NCI-H1048 (cell line): ENCODE measurements around the gene MCF2.
"Not testable (repeated sequence)": the region's sequence is repeated elsewhere in the genome, so short reads cannot be mapped to it uniquely, and the experiment has no call there.

Experiments used
- DNase-seq: peaks from one replicate; lab custom pipeline; 2025; lab: John Stamatoyannopoulos, UW

MCF2 gene, protein sequence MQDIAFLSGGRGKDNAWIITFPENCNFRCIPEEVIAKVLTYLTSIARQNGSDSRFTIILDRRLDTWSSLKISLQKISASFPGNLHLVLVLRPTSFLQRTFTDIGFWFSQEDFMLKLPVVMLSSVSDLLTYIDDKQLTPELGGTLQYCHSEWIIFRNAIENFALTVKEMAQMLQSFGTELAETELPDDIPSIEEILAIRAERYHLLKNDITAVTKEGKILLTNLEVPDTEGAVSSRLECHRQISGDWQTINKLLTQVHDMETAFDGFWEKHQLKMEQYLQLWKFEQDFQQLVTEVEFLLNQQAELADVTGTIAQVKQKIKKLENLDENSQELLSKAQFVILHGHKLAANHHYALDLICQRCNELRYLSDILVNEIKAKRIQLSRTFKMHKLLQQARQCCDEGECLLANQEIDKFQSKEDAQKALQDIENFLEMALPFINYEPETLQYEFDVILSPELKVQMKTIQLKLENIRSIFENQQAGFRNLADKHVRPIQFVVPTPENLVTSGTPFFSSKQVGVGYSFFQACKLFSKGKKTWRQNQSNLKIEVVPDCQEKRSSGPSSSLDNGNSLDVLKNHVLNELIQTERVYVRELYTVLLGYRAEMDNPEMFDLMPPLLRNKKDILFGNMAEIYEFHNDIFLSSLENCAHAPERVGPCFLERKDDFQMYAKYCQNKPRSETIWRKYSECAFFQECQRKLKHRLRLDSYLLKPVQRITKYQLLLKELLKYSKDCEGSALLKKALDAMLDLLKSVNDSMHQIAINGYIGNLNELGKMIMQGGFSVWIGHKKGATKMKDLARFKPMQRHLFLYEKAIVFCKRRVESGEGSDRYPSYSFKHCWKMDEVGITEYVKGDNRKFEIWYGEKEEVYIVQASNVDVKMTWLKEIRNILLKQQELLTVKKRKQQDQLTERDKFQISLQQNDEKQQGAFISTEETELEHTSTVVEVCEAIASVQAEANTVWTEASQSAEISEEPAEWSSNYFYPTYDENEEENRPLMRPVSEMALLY

GRCh38 chrX:139708067-139708466, at the start of gene MCF2:
Gene MCF2 (minus strand): TSS chrX:139708167. CDS start chrX:139651744, 56,423 bp downstream.
- no peak for DNase-seq

DNA sequence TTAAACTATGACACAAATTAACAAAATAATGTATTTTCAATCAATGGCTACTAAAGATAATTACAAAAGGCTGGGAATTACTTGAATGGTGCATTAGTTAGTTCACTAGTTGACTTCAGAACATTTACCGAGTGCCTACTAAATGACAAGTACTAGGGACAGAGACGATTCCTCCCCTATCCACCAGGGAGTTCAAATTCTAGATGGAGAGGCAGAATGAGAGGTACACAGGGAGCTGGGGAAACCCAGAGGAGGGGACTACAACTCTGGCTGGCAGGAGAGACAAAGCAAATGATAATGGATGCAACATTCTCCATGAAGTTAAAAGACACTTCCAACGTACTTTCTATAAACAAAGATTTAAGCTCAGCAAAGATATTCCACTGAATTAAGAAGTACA, 43.1 kb upstream of the MCF2 start:
- no peak for DNase-seq

- no peak for DNase-seq
These were observed 42.4 kb upstream of the MCF2 start for GRCh38 chrX:139750390-139750789.

GRCh38 chrX:139739138-139739537, 31.2 kb upstream of the MCF2 start:
- no peak for DNase-seq

- no peak for DNase-seq
These were observed 30.6 kb upstream of the MCF2 start for GRCh38 chrX:139738581-139738980.

DNA sequence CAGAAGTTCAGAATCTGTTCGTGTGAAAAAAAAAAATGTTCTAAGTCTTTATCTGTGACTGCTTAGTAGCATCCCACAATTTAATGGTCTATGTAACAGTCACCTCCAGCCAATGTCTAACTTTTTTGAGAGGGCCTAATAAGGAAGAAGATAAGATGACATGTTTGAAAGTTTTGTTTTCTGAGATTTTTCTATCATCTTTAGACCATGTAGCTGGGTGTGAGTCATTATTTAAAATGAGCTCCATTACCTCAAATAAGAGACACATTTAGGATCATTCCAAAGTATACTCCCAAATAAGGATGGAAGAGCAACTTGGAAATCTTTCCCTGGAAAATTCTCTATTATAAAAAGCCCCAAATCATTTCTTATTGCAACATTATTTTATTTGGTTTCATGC, 28.2 kb upstream of the MCF2 start:
- DNase-seq = no peak

GRCh38 chrX:139734996-139735395, 27.0 kb upstream of the MCF2 start:
- DNase-seq = no peak

DNA sequence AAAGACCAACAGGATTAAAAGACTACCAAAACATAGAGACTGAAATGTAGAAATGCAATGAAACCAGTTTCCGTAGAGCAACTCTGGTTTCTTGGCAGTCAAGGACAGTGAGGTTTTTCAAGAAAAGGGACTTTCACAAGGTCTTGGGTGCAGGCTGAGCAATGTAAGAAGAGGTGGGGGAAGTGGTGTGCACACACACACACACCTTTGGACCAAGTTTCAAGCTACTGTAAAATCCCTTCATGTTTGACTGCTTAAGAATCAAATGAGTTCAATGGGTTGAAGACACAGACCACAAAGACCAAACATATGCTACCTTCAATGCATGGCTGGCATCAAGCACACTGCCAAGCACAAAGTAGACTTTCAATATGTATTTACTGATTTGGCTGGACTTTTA, 17.8 kb upstream of the MCF2 start:
- DNase-seq = no peak

DNA sequence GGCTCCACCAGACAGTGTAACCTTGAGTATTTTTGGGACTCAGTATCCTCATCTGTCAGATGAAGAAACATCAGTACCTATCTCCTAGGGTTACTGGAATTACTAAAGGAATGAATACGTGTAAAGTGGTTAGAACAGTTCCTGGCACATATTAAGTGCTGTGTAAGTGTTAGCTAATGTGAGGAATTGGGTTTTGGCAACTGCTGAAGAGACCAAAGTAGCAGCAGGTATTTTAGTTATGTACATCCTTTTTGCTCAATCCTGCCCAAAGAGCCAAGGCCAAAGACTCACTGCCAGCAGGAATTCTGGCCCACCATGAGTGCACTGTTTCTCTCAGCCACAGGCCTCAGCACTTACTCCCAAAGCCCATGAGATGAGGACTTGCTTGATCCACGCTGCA, 16.7 kb upstream of the MCF2 start:
- DNase-seq = no peak

GRCh38 chrX:139720979-139721378, 13.0 kb upstream of the MCF2 start:
- DNase-seq = no peak

DNA sequence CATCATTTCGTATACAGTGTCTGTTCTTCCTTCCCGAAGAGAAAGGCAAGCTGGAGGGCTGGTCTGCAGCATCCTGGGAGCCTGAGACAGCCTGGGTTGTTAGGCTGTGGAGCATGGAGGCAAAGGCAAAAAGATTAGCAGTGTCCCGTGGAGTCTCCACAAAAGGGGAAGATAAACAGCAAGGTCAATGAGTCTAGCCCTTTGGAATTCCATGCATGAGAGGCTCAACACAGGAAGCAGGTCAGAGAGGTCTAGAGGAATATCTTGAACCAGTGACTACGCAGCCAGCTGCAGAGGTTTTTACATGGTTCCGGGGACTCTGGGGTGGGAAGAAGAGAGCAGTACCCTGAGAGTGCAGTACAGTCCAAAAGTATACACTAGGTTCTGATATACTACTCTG, 12.2 kb upstream of the MCF2 start:
- no peak for DNase-seq

DNA sequence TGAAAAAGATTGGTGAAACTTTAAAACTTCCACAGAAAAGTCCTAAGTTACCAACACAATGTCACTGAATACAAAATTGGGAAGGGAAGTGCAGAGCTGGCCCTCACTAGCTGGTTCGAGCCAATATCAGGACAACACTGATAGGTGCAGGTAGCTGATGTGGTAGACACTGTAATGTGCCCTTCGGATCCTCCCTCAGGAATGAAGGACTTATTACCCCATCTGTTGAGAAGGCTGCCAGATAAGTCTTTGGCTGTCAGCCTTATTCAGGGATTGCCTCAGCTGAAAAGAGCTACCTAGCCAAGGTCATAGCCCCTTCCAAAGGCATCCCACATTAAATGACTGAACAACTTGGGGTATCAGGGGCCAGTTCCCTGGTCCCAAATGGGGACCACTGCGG, 5.3 kb downstream of the MCF2 start:
- no peak for DNase-seq

DNA sequence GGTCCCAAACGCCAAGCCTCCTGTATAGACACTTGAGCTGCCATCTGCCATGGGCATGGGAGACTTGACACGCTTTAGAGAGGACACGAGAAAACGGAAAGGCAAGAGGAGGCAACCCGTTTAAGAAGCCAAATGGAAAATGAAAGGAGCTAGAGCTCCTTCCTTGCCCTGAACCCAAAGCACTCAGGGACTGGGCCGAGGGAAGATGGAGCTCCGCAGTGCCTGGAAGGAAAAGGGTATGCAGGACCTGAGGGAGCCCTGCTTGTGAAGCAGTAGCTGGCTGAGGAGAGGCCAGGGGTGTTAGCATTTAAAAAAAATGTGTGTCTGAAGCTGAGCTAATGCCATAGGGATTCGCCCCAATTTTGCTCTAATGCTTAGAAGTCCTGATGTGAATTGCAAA, 15.1 kb downstream of the MCF2 start:
- no peak for DNase-seq

DNA sequence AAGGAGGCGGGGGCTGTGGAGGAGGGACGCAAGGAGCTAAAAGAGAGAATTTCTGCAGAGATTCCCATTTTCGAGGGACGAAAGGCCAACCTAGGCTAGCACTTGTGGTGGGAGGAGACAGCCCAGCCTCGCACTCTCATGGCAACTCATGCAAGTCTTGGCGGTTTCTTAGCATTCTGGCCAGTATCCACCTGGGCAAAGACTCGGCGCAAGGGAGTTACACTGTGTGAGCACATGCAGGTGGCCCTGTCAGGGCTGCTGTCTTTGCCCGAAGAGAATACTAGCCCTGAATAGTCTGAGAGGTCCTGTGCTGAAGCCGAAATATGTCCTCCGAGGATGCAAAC, 15.5 kb downstream of the MCF2 start:
- no peak for DNase-seq

DNA sequence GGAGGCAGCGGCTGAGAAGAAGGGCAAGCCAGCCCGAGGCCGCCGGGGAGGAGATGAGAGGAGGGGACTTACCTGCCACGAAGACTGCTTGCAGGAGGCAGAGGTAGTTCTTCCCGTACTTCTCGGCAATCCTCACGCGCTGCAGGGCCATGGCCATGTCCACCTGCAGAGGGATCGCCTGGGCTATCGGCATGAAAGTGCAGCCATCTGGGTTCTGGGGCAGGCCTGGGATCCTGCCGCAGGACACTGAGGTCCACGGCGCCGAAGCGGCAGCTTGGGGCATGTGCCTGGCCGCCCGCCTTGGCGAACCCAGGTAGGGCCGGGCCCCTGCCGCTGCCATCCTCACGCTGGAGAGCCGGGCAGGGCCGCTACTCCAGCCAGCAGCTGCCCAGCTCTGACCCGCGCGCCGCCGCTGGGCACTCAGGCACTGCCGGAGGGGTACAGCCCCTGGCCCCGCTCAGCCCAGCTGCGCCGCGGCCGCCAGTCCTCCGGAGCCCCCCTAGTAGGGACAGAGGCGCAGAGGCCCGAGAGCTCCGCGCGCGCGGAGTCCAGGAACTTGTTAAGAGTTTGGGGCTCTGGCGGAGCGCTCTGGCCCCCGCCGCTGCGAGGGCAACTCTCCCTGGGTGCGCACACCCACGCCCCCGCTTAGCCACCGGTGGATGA, 16.0 kb downstream of the MCF2 start:
- no peak for DNase-seq

- no peak for DNase-seq
These were observed 16.5 kb downstream of the MCF2 start for GRCh38 chrX:139691493-139691842.

GRCh38 chrX:139685175-139685574, 22.8 kb downstream of the MCF2 start:
- DNase-seq = not testable (repeated sequence)

GRCh38 chrX:139680356-139680755, 27.6 kb downstream of the MCF2 start:
- DNase-seq = no peak

DNA sequence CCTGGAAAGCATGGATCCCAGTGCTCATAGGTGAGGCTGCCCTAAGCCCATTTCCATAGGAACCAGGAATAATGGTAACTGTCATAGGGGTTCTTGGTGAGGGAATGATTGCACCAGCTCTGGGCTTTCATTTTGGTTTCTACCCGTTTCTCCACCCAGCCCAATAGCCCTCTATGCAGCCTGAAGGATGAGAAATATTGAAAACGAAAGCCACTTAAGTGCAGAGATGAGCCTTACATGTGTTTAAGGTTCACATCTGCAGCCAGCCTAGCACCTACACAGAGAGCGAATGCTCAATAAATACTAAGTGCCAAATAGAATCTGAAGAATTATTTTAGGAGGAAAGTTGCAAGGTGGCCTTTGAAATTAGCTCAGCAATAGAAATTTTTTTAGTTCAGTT, 60.4 kb downstream of the MCF2 start:
- no peak for DNase-seq

GRCh38 chrX:139642241-139642927, 65.6 kb downstream of the MCF2 start:
- DNase-seq = no peak

DNA sequence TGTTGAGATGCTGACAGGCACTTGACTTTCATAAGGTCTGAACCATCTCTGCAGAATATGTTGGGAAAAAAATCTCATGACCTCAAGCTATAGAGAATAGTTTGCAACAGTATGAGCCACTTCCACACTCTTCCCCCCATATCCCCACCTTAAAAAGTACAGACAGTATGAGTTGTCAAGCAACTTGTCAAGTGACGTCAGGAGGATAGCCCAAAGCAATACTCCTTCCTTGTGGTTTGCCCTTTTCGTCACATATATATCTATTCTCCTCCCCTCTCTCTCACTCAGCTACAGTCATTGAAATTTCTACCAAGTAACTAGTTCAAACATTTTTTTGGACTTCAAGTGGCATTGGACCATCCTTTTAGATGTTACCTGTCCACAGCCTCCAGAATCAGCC, 67.7 kb downstream of the MCF2 start:
- DNase-seq = no peak

- DNase-seq = no peak
These were observed 68.7 kb downstream of the MCF2 start for GRCh38 chrX:139639253-139639652.
